Measurements from ENCODE around the gene ATF7IP.
"Not testable (repeated sequence)": the region's sequence is repeated elsewhere in the genome, so short reads cannot be mapped to it uniquely, and the experiment has no call there.

Gene ATF7IP

DNA sequence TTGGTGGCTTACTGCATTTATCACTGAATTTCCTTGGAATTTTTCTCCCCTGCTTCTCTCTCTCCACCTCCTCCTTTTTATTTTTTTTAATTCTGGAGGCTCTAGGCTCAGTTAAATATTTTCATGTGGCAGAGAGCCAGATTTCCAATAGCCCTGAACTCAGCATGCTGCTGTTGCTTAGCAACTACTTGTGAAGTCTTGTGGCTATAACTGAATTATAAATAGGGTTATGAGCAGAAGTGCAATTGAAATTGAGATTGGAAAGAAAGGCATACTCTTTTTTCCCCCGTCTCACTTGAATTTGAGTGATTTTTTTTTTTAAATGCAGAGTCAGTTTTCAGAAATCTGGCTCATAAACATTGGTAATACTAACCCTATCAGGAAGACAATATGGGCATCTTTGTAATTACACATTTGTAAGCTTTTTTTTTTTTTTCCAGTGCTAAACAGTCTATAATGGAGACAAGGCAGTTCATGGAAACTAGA is 38.3 kb downstream of the ATF7IP start:
- no peak overlapping the region for H3K4me3 ChIP-seq (ENCODE audit: low read depth, low read length)
- TF ChIP-seq CTCF (IDR thresholded peaks at IDR 0.05; ENCODE audit: borderline replicate concordance, insufficient read depth, low read depth, low read length), result no peak

- not testable (repeated sequence) for H3K4me3 ChIP-seq (ENCODE audit: low read depth, low read length)
These were observed 39.9 kb downstream of the ATF7IP start for GRCh38 chr12:14405407-14405806.

GRCh38 chr12:14408208-14408607 is 42.7 kb downstream of the ATF7IP start:
- no peak overlapping the region for H3K4me3 ChIP-seq (ENCODE audit: low read depth, low read length)
- TF ChIP-seq CTCF (IDR thresholded peaks at IDR 0.05; ENCODE audit: borderline replicate concordance, insufficient read depth, low read depth, low read length), result no peak

DNA sequence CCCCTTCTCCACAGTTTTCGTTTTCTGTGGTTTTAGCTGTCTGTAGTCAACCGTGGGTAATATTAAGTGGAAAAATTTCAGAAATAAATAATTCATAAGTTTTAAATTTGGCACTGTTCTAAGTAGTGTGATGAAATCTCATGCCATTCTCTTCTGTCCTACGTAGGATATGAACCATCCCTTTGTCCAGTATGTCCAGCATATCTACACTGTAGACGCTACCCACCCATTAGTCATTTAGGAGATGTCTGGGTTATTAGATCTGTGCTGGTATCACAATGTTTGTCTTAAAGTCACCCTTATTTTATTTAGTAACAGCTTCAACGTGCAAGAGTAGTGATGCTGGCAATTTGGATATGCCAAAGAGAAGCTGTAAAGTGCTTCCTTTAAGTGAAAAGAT is 44.7 kb downstream of the ATF7IP start:
- H3K4me3 ChIP-seq (ENCODE audit: low read depth, low read length), result no peak overlapping the region
- no peak for TF ChIP-seq CTCF (IDR thresholded peaks at IDR 0.05; ENCODE audit: borderline replicate concordance, insufficient read depth, low read depth, low read length)

- H3K4me3 ChIP-seq (ENCODE audit: low read depth, low read length), result no peak overlapping the region
These were observed 45.5 kb downstream of the ATF7IP start for GRCh38 chr12:14410841-14411569.

DNA sequence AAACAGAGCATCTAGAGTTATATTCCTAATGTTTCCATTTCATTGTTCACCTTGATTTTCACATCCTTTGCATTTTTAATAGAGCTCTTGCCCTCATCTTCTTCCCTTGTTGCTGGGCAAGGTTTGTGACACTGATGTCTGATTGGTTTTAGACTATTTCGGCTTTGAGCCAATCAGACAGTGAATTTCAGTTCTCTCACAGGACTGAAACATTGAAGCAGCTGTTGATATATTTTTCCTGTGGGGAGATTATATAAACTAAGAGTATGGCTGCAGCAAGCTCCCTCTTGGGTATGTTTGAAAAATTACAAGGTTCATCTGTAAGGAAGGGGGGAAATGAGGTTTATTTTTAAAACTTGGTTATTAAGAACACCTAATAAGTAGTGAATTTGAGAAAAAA is 51.2 kb downstream of the ATF7IP start:
- no peak for TF ChIP-seq CTCF (IDR thresholded peaks at IDR 0.05; ENCODE audit: borderline replicate concordance, insufficient read depth, low read depth, low read length)
- no peak overlapping the region for H3K4me3 ChIP-seq (ENCODE audit: low read depth, low read length)

More at GRCh38 chr12:14410841-14411569, 45.5 kb downstream of the ATF7IP start:
- TF ChIP-seq CTCF (IDR thresholded peaks at IDR 0.05; ENCODE audit: borderline replicate concordance, insufficient read depth, low read depth, low read length), result no peak

- TF ChIP-seq CTCF (IDR thresholded peaks at IDR 0.05; ENCODE audit: borderline replicate concordance, insufficient read depth, low read depth, low read length), result no peak
- no peak overlapping the region for H3K4me3 ChIP-seq (ENCODE audit: low read depth, low read length)
These were observed 52.2 kb downstream of the ATF7IP start for GRCh38 chr12:14417715-14418114.

All from GM12875 (cell line).